CD4-positive, alpha-beta T cell (primary cell): Measurements from ENCODE around the gene HIVEP3. TPM values are rescaled to one million over a fixed set of nuclear protein-coding genes. Genes with fewer than 3 reads are reported as not detected.

ENCODE experiments used
- ATAC-seq: fragments of 200-7000 bp; cut with Tn5 transposase; one replicate; pipeline ENCODE4 v1.10.0; 2022; ENCODE audit warnings: mild to moderate bottlenecking; ENCODE audit not compliant: poor library complexity
- CTCF ChIA-PET: fragments of 350-600 bp; sonication (Branson Sonifier 250); formaldehyde crosslinking; loops from one replicate; lab custom pipeline; 2021; ENCODE audit warnings: antibody characterized with exemption, inconsistent platforms; lab: Charles Lee
- POLR2A ChIA-PET: fragments of 350-600 bp; sonication (Branson Sonifier 250); formaldehyde crosslinking; loops from one replicate; lab custom pipeline; 2021; ENCODE audit warnings: antibody characterized with exemption, inconsistent platforms; lab: Charles Lee
- DNase-seq, 14 experiments: peaks; one replicate each; pipeline ENCODE4 v3.0.0-alpha.2; 2013 to 2020; ENCODE audit warnings: mixed read lengths in 2 of 14
- H3K27ac ChIP-seq, 2 donors: one replicate each; pipeline versions ENCODE4 v1.5.1 to v1.7.0; 2013; ENCODE audit warnings: low read length in 2 of 2, low read depth in 1 of 2, mild to moderate bottlenecking in 1 of 2
- H3K27me3 ChIP-seq, 2 experiments: 1 replicate in 1 of 2; 2 replicates in 1 of 2; pipeline versions ENCODE4 v1.6.1 to v1.7.0; 2013; ENCODE audit warnings: low read length in 2 of 2, control low read depth in 1 of 2, mild to moderate bottlenecking in 1 of 2, moderate library complexity in 1 of 2; ENCODE audit not compliant: insufficient read depth in 2 of 2, control insufficient read depth in 1 of 2
- H3K36me3 ChIP-seq: one replicate; pipeline ENCODE4 v1.6.1; 2013; ENCODE audit warnings: low read length, control low read depth; ENCODE audit not compliant: insufficient read depth
- H3K4me1 ChIP-seq: one replicate; pipeline ENCODE4 v1.6.1; 2013; ENCODE audit warnings: low read length, control low read depth; ENCODE audit not compliant: insufficient read depth
- H3K4me3 ChIP-seq: one replicate; pipeline ENCODE4 v1.5.1; 2013; ENCODE audit warnings: mild to moderate bottlenecking, low read length, moderate library complexity
- H3K9me3 ChIP-seq, 2 experiments: 1 replicate in 1 of 2; 2 replicates in 1 of 2; pipeline versions ENCODE4 v1.6.1 to v1.7.0; 2013; ENCODE audit warnings: low read length in 2 of 2, mild to moderate bottlenecking in 2 of 2, control low read depth in 1 of 2, moderate library complexity in 1 of 2; ENCODE audit not compliant: control insufficient read depth in 1 of 2, insufficient read depth in 1 of 2
- H3K27ac Mint-ChIP-seq: one replicate; pipeline ENCODE4 v1.8.0; 2020; ENCODE audit warnings: mixed read lengths
- H3K27me3 Mint-ChIP-seq: one replicate; pipeline ENCODE4 v1.8.0; 2021; ENCODE audit warnings: mixed read lengths
- H3K36me3 Mint-ChIP-seq: one replicate; pipeline ENCODE4 v1.8.0; 2021; ENCODE audit warnings: low read depth, mixed read lengths
- H3K4me1 Mint-ChIP-seq: one replicate; pipeline ENCODE4 v1.8.0; 2021; ENCODE audit warnings: low read depth, mixed read lengths
- H3K4me3 Mint-ChIP-seq: one replicate; pipeline ENCODE4 v1.8.0; 2020; ENCODE audit warnings: mild to moderate bottlenecking, mixed read lengths
- H3K9me3 Mint-ChIP-seq: one replicate; pipeline ENCODE4 v1.8.0; 2020; ENCODE audit warnings: mixed read lengths
- intact Hi-C, 2 experiments: fragments of 100-400 bp; cut with DNase I in 1 of 2; cut with micrococcal nuclease in 1 of 2; formaldehyde crosslinking; loops; one replicate each; pipeline versions ENCODE4 v1.15.1 to v1.9.0; 2023 to 2025; cut with DNase I, micrococcal nuclease
- total RNA-seq, 174 experiments: library from RNA in 2 of 174; stranded (reverse) in 2 of 174; gene quantifications; one replicate each; pipeline ENCODE4 v1.2.3 and lab custom pipeline; 2021 to 2026
- TF ChIP-seq, protein P1 (sequence below): fragments of 200-600 bp; IDR thresholded peaks from one replicate; pipeline ENCODE4 v1.8.0; 2022; ENCODE audit warnings: antibody characterized with exemption, mild to moderate bottlenecking

HIVEP3 gene
- total RNA-seq, 2 experiments from 2014 or later = 5.1 to 5.4 TPM

DNA sequence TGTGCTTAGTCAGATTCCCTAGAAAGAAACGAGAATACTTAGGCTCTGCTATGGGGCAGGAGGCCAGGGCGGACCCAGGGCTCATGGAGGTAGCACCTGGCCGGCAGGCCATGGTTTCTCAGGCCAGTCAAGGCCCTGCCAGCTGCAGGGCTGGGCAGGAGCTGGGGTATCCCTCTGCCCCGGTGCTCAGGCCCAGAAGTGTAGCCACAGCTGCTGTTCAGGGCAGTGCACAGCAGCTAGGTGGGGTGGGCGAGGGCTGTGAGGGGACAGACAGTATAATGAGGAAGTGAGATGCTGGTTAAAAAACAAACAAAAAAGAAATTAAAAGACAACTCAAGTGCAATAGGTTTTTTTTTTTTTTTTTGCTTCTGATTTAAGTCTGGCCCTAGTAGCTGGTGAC, 400.3 kb downstream of the HIVEP3 start:
- Mint-ChIP-seq H3K4me3 (no peak overlapping the region), H3K27me3 (no peaks in the 10 kb centered on the region), H3K9me3 (no peaks in the 10 kb centered on the region), H3K4me1 (no peaks in the 10 kb centered on the region), H3K36me3 (no peaks in the 10 kb centered on the region), H3K27ac (no peak overlapping the region)
- DNase-seq (no peak), ATAC-seq (no peak)
- POLR2A ChIA-PET = no interaction called here
- Histone ChIP-seq H3K4me1 (peaks cover 8% of the 10 kb centered on the region), H3K27me3 (no peaks in the 10 kb centered on the region), H3K36me3 (peaks cover 2% of the 10 kb centered on the region), H3K27ac (no peak overlapping the region), H3K4me3 (no peak overlapping the region), H3K9me3 (no peaks in the 10 kb centered on the region)
- TF ChIP-seq, protein P1, sequence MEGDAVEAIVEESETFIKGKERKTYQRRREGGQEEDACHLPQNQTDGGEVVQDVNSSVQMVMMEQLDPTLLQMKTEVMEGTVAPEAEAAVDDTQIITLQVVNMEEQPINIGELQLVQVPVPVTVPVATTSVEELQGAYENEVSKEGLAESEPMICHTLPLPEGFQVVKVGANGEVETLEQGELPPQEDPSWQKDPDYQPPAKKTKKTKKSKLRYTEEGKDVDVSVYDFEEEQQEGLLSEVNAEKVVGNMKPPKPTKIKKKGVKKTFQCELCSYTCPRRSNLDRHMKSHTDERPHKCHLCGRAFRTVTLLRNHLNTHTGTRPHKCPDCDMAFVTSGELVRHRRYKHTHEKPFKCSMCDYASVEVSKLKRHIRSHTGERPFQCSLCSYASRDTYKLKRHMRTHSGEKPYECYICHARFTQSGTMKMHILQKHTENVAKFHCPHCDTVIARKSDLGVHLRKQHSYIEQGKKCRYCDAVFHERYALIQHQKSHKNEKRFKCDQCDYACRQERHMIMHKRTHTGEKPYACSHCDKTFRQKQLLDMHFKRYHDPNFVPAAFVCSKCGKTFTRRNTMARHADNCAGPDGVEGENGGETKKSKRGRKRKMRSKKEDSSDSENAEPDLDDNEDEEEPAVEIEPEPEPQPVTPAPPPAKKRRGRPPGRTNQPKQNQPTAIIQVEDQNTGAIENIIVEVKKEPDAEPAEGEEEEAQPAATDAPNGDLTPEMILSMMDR = no peak
- intact Hi-C loops = loop anchor here in 1 of 2 experiments (5.0 kb wide), 1 partner anchor 654 kb away; no protein-coding TSS in a partner anchor
- CTCF ChIA-PET = interaction anchor here (0.6 kb wide), 1 partner anchor 655 kb away, joined by 4 read pairs; no protein-coding TSS in a partner anchor

GRCh38 chr1:41517062-41517438, 401.7 kb downstream of the HIVEP3 start:
- Mint-ChIP-seq H3K27ac (no peak overlapping the region), H3K9me3 (no peaks in the 10 kb centered on the region), H3K36me3 (no peaks in the 10 kb centered on the region), H3K4me3 (no peak overlapping the region), H3K27me3 (no peaks in the 10 kb centered on the region), H3K4me1 (no peaks in the 10 kb centered on the region)
- TF ChIP-seq, protein P1 = no peak
- H3K27ac ChIP-seq = no peak overlapping the region
- peaks cover 2% of the 10 kb centered on the region for H3K36me3 ChIP-seq
- peaks cover 8% of the 10 kb centered on the region for H3K4me1 ChIP-seq
- H3K9me3 ChIP-seq = no peaks in the 10 kb centered on the region
- POLR2A ChIA-PET = interaction anchor here (1.7 kb wide), 1 partner anchor 657 kb away, joined by 3 read pairs; no protein-coding TSS in a partner anchor
- no peak overlapping the region for H3K4me3 ChIP-seq
- no peaks in the 10 kb centered on the region for H3K27me3 ChIP-seq
- no peak for ATAC-seq
- intact Hi-C loops = loop anchor here in 1 of 2 experiments (5.0 kb wide), 1 partner anchor 655 kb away; no protein-coding TSS in a partner anchor
- CTCF ChIA-PET = no interaction called here
- no peak for DNase-seq

DNA sequence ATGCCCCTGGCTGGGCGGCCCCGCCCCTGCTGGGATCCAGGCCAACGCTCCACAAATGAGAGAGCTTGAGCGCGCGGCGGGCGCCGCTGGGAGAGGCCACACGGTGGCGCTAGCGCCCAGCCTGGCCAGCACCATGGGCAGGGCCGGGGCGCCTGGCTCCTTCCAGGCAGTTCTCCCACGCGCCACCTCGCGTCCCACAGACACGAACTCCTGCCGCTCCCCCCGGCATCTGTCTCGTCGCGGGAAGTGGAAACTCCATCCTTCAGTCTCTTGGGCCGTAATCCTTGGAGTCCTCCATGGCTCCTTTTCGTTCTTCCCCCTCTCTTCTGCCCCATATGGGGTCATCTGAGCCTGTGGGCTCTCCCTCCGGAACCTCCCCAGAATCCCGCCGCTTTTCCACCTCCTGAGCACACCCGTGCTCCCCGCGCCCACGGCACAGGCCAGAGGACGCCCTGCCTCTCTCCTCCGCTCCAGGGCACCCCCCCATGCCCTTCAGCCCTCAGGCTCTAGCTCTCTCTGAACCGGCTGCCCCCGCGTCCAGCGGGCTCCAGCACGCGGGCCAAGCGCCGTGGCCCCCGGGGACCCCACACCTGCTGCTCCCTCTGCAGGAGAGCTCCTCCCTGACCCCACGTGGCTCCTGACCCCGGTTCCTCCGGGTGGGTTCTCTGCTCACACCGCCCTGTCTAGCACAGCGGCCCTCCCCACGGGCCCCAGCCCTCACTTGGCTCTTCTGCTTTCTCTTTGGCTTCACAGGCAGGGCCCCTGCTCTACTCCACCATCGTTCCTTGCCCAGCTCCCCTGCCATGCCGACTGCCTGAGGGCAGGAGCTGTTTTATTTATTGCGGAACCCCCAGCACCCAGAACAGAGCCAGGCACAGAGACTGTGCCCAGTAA, 402.3 kb downstream of the HIVEP3 start:
- Mint-ChIP-seq H3K27ac (no peak overlapping the region), H3K4me3 (no peak overlapping the region), H3K36me3 (peaks cover 4% of the 10 kb centered on the region), H3K4me1 (no peaks in the 10 kb centered on the region), H3K27me3 (no peaks in the 10 kb centered on the region), H3K9me3 (no peaks in the 10 kb centered on the region)
- peaks cover 6% of the 10 kb centered on the region for H3K36me3 ChIP-seq
- intact Hi-C loops = loop anchor here in 1 of 2 experiments (5.0 kb wide), 1 partner anchor 656 kb away; no protein-coding TSS in a partner anchor
- H3K27me3 ChIP-seq = no peaks in the 10 kb centered on the region
- DNase-seq = peak; percentile 28 to 75 (median 45)
- ChIA-PET CTCF (interaction anchor here (1.0 to 1.1 kb wide), 2 partner anchors 211 to 657 kb away, joined by 3 to 5 read pairs; no protein-coding TSS in a partner anchor), POLR2A (interaction anchor here (1.7 kb wide), 1 partner anchor 657 kb away, joined by 3 read pairs; no protein-coding TSS in a partner anchor)
- H3K4me1 ChIP-seq = peaks cover 8% of the 10 kb centered on the region
- H3K4me3 ChIP-seq = no peak overlapping the region
- H3K9me3 ChIP-seq = no peaks in the 10 kb centered on the region
- no peak overlapping the region for H3K27ac ChIP-seq
- ATAC-seq = peak; percentile 92
- TF ChIP-seq, protein P1 = peak; percentile 78
